HG02970 (cell line): Measurements from ENCODE around the gene CORIN.

Experiments used
- ATAC-seq: cut with Tn5 transposase; IDR thresholded peaks from one replicate; pipeline ENCODE4 v1.9.1; 2021; ENCODE audit warnings: mild to moderate bottlenecking, moderate library complexity, moderate number of reproducible peaks; ENCODE audit not compliant: unreplicated experiment, low FRiP score

CORIN gene

GRCh38 chr4:47652092-47652491, 185.8 kb downstream of the CORIN start:
- no peak for ATAC-seq

GRCh38 chr4:47651231-47651630, 186.6 kb downstream of the CORIN start:
- ATAC-seq = no peak

GRCh38 chr4:47650584-47651130, 187.2 kb downstream of the CORIN start:
- ATAC-seq = no peak

GRCh38 chr4:47647544-47647943, 190.3 kb downstream of the CORIN start:
- ATAC-seq = no peak

GRCh38 chr4:47647029-47647428, 190.8 kb downstream of the CORIN start:
- ATAC-seq = no peak

- ATAC-seq = no peak
Measured at GRCh38 chr4:47646372-47646771, 191.5 kb downstream of the CORIN start.

- no peak for ATAC-seq
Measured at GRCh38 chr4:47643845-47644244, 194.0 kb downstream of the CORIN start.

- ATAC-seq = no peak
Measured at GRCh38 chr4:47642985-47643760, 194.7 kb downstream of the CORIN start.

- no peak for ATAC-seq
Measured at GRCh38 chr4:47642191-47642830, 195.6 kb downstream of the CORIN start.

GRCh38 chr4:47641755-47642154, 196.1 kb downstream of the CORIN start:
- no peak for ATAC-seq

GRCh38 chr4:47640911-47641310, 197.0 kb downstream of the CORIN start:
- no peak for ATAC-seq

GRCh38 chr4:47639531-47639930, 198.3 kb downstream of the CORIN start:
- ATAC-seq = no peak

- ATAC-seq = no peak
Measured at GRCh38 chr4:47631161-47631560, 206.7 kb downstream of the CORIN start.

GRCh38 chr4:47624031-47624441, 213.8 kb downstream of the CORIN start:
- ATAC-seq = no peak

GRCh38 chr4:47621181-47621580, 216.7 kb downstream of the CORIN start:
- no peak for ATAC-seq

GRCh38 chr4:47619691-47620090, 218.2 kb downstream of the CORIN start:
- ATAC-seq = no peak

GRCh38 chr4:47617607-47618006, 220.3 kb downstream of the CORIN start:
- no peak for ATAC-seq

GRCh38 chr4:47615385-47615784, 222.5 kb downstream of the CORIN start:
- no peak for ATAC-seq

- no peak for ATAC-seq
Measured at GRCh38 chr4:47612116-47613023, 225.5 kb downstream of the CORIN start.

GRCh38 chr4:47606482-47606881, 231.4 kb downstream of the CORIN start:
- ATAC-seq = no peak

GRCh38 chr4:47598896-47599295, 239.0 kb downstream of the CORIN start:
- no peak for ATAC-seq
